Measurements from ENCODE around the gene SERF2. TPM values are rescaled to one million over a fixed set of nuclear protein-coding genes. Genes with fewer than 3 reads are reported as not detected.
"Not testable (repeated sequence)": the region's sequence is repeated elsewhere in the genome, so short reads cannot be mapped to it uniquely, and the experiment has no call there.

SERF2 gene
- total RNA-seq, 1 experiment from 2014 or later: 644 TPM

DNA sequence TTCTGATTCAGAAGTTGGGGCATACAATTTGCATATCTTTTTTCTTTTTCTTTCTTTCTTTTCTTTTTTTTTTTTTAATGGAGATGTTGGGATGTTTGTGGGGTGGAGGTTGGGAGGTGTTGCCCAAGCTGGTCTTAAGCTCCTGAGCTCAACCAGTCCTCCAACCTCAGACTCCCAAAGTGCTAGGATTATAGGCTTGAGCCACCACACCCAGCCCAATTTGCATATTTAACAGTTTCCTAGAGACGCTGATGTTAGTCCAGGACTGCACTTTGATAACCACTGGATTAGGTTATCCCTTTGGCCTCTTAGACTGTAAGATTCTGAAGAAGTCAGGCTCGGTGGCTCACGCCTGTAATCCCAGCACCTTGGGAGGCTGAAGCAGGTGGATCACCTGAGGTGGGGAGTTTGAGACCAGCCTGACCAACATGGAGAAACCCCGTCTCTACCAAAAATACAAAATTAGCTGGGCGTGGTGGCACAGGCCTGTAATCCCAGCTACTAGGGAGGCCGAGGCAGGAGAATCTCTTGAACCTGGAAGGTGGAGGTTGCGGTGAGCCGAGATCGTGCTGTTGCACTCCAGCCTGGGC, 37.9 kb downstream of the SERF2 start:
- DNase-seq (ENCODE audit: low read depth): not testable (repeated sequence)

DNA sequence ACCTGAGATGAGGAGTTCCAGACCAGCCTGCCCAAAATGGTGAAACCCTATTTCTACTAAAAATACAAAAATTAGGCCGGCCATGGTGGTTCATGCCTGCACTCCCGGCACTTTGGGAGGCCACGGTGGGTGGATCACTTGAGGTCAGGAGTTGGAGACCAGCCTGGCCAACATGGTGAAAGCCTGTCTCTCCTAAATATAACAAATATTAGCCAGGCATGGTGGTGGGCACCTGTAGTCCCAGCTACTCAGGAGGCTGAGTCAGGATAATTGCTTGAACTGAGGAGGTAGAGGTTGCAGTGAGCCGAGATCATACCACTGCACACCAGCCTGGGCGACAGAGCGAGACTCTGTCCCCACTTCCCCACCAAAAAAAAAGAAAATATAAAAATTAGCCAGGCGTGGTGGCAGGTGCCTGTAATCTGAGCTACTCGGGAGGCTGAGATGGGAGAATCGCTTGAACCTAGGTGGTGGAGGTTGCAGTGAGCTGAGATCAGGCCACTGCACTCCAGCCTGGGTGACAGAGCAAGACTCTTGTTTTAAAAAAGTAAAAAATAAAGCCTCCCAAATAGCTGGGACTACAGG, 38.7 kb downstream of the SERF2 start:
- not testable (repeated sequence) for DNase-seq (ENCODE audit: low read depth)

DNA sequence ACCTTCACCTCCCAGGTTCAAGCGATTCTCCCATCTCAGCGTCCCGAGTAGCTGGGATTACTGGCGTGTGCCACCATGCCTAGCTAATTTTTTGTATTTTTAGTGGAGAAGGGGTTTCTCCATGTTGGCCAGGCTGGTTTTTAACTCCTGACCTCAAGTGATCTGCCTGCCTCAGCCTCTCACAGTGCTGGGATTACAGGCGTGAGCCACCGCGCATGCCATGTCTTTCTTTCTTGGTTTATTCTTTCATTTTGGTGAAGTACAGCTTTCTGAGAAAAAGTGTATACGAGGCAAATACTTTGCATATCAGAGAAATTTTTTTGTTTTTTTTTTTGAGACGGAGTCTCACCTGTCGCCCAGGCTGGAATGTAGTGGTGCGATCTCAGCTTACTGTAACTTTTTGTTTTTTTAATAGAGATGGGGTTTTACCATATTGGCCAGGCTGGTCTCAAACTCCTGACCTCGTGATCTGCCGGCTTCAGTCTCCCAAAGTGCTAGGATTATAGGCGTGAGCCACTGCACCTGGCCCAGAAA, 39.5 kb downstream of the SERF2 start:
- not testable (repeated sequence) for DNase-seq (ENCODE audit: low read depth)

DNA sequence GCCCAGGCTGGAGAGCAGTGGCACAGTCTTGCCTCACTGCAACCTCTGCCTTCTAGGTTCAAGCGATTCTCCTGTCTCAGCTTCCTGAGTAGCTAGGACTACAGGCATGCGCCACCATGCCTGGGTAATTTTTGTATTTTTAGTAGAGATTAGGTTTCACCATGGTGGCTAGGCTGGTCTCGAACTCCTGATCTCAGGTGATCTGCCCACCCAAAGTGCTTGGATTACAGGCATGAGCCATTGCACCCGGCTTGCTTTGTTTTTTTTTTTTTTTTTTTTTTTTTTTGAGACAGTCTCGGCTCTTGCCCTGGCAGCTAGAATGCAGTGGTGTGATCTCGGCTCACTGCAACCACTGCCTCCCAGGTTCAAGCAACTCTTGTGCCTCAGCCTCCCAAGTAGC, 40.4 kb downstream of the SERF2 start:
- not testable (repeated sequence) for DNase-seq (ENCODE audit: low read depth)

DNA sequence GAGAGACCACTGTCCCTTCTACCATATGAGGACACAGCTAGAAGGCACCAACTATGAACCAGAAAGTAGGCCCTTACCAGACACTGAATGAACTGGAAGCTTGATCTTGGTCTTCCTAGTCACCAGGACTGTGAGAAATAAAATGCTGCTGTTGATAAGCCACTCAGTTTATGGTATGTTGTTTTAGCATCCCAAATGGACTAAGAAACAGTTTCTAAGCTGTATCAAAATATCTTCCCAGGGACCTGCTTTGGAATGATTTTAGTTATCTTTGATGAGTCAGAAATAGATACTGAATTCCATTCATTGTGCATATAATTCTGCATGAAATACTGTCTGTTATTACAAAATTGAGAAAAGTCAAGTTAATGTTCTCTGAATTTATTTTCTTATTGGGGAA, 53.3 kb downstream of the SERF2 start:
- no peak for DNase-seq (ENCODE audit: low read depth)

Other genes with a start within 250 kb of the SERF2 start
- gene PPIP5K1, start 202.1 kb upstream of the SERF2 start, total RNA-seq (2014; rRNA removed; shearing (Covaris generic)): 6.5 and 10.6 TPM in 2 replicates
- gene CKMT1B, start 198.3 kb upstream of the SERF2 start, total RNA-seq (2014; rRNA removed; shearing (Covaris generic)): 3.4 and 6.5 TPM in 2 replicates
- gene STRC, start 173.5 kb upstream of the SERF2 start, total RNA-seq (2014; rRNA removed; shearing (Covaris generic)): not detected in 2 replicates
- 2.3 and 3.8 TPM in 2 replicates for gene CATSPER2, start 143.5 kb upstream of the SERF2 start, total RNA-seq (2014; rRNA removed; shearing (Covaris generic))
- 2.2 TPM in 1 of 2 replicates, not detected in the other for gene CKMT1A, start 98.5 kb upstream of the SERF2 start, total RNA-seq (2014; rRNA removed; shearing (Covaris generic))
- 104 and 115 TPM in 2 replicates for gene PDIA3, start 45.9 kb upstream of the SERF2 start, total RNA-seq (2014; rRNA removed; shearing (Covaris generic))
- gene ELL3, start 15.4 kb upstream of the SERF2 start, total RNA-seq (2014; rRNA removed; shearing (Covaris generic)): 1.2 TPM in 1 of 2 replicates, not detected in the other
- 0.11 TPM in 1 of 2 replicates, not detected in the other for gene SERINC4, start 7.9 kb downstream of the SERF2 start, total RNA-seq (2014; rRNA removed; shearing (Covaris generic))
- gene HYPK, start 8.3 kb downstream of the SERF2 start, total RNA-seq (2014; rRNA removed; shearing (Covaris generic)): 14.5 and 26.3 TPM in 2 replicates
- 37.6 and 43.4 TPM in 2 replicates for gene MFAP1, start 32.4 kb downstream of the SERF2 start, total RNA-seq (2014; rRNA removed; shearing (Covaris generic))
- 30.7 and 40.7 TPM in 2 replicates for gene WDR76, start 34.7 kb downstream of the SERF2 start, total RNA-seq (2014; rRNA removed; shearing (Covaris generic))

All from Daoy (cell line).